ENCODE data around the gene NPC1L1.

- TF ChIP-seq CTCF (IDR thresholded peaks at IDR 0.05) (no peak), POLR2A (IDR thresholded peaks at IDR 0.05) (no peak)
Observed at GRCh38 chr7:44482502-44483485, 58.3 kb downstream of the NPC1L1 start.
